Activated CD4-positive, alpha-beta T cell treated with anti-CD3 and anti-CD28 coated beads, Interleukin-2, amount 50 U/mL, for 1 hour (primary cell): ENCODE measurements around the gene C19orf53.

Experiments used
- DNase-seq: peaks from one replicate; pipeline ENCODE4 v3.0.0-alpha.2; 2020

C19orf53 gene

DNA sequence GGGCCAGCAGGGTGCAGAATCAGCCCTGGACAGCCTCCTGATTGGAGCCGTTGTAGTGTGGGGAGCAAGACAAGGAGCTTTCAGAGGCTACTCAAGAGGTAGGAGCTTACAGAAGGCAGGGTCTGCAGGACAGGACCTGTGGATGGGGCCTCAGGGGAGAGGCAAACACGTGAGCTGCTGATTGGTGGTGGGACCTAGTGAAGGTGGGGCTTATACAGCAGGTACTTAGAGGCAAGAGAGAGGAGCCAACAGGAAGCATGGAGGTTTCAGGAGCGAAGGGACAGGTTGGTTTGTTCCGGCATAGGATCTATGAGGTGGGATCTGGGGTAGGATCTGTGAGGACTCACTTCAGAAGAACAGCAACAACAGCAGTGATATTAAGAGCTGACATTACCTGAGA is 53.4 kb downstream of the C19orf53 start:
- no peak for DNase-seq
